Progenitor cell of endocrine pancreas (in vitro differentiated cells): ENCODE measurements around the gene ATP11C. TPM values are rescaled to one million over a fixed set of nuclear protein-coding genes. Genes with fewer than 3 reads are reported as not detected.

Experiments used
- DNase-seq: peaks from one replicate; pipeline ENCODE4 v3.0.0; 2021; ENCODE audit warnings: low spot score; ENCODE audit not compliant: unreplicated experiment
- H3K27ac Mint-ChIP-seq: 2 replicates; pipeline ENCODE4 v1.8.0; 2021; ENCODE audit warnings: mild to moderate bottlenecking, moderate library complexity, mixed read lengths
- H3K27me3 Mint-ChIP-seq: 2 replicates; pipeline ENCODE4 v1.8.0; 2021; ENCODE audit warnings: mixed read lengths
- H3K36me3 Mint-ChIP-seq: 2 replicates; pipeline ENCODE4 v1.8.0; 2022; ENCODE audit warnings: mixed read lengths; ENCODE audit not compliant: insufficient read depth
- H3K4me1 Mint-ChIP-seq: 2 replicates; pipeline ENCODE4 v1.8.0; 2021; ENCODE audit warnings: low read depth, mixed read lengths
- H3K4me3 Mint-ChIP-seq: 2 replicates; pipeline ENCODE4 v1.8.0; 2021; ENCODE audit warnings: low read depth, mild to moderate bottlenecking, moderate library complexity, mixed read lengths
- H3K9me3 Mint-ChIP-seq: 2 replicates; pipeline ENCODE4 v1.8.0; 2021; ENCODE audit warnings: low read depth, mixed read lengths
- total RNA-seq: library from RNA; stranded (reverse); gene quantifications from 2 replicates; pipeline ENCODE4 v1.2.1, GENCODE V29; 2021
- TF ChIP-seq, protein P1 (sequence below): fragments of 200-600 bp; sonication (generic); IDR thresholded peaks from one replicate; pipeline ENCODE4 v1.5.0; 2021; ENCODE audit warnings: antibody characterized with exemption, mild to moderate bottlenecking; ENCODE audit not compliant: unreplicated experiment

The ATP11C gene
- total RNA-seq, 1 donor from 2014 or later = 38.3 TPM

- H3K4me1 Mint-ChIP-seq = no peaks in the 10 kb centered on the region
- no peak overlapping the region for H3K27ac Mint-ChIP-seq
- H3K27me3 Mint-ChIP-seq = no peaks in the 10 kb centered on the region
- no peak for DNase-seq
- no peak overlapping the region for H3K4me3 Mint-ChIP-seq
- peaks cover 27% of the 10 kb centered on the region for H3K36me3 Mint-ChIP-seq
- H3K9me3 Mint-ChIP-seq = no peaks in the 10 kb centered on the region
- TF ChIP-seq, protein P1, sequence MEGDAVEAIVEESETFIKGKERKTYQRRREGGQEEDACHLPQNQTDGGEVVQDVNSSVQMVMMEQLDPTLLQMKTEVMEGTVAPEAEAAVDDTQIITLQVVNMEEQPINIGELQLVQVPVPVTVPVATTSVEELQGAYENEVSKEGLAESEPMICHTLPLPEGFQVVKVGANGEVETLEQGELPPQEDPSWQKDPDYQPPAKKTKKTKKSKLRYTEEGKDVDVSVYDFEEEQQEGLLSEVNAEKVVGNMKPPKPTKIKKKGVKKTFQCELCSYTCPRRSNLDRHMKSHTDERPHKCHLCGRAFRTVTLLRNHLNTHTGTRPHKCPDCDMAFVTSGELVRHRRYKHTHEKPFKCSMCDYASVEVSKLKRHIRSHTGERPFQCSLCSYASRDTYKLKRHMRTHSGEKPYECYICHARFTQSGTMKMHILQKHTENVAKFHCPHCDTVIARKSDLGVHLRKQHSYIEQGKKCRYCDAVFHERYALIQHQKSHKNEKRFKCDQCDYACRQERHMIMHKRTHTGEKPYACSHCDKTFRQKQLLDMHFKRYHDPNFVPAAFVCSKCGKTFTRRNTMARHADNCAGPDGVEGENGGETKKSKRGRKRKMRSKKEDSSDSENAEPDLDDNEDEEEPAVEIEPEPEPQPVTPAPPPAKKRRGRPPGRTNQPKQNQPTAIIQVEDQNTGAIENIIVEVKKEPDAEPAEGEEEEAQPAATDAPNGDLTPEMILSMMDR = no peak
Observed at GRCh38 chrX:139783030-139783429, 149.8 kb downstream of the ATP11C start.

DNA sequence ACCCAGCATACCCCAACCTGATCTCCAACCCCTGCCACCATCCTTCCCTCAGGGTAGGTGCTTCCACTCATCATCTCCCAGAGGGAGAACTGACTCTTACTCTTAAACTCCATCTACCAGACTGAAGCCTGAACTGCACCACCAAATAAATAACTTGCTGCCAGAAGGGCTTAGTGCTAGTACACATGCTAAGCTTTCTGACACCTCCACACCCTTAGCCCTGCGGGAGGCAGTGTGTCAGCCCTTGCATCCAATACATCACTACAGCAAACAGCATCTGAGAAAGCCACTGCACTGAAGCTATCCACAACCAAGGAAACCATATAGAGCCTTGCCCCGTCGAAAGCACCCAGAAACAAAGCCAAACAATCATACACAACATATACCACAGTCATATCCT is 156.3 kb downstream of the ATP11C start:
- peaks cover 14% of the 10 kb centered on the region for H3K9me3 Mint-ChIP-seq
- no peaks in the 10 kb centered on the region for H3K4me1 Mint-ChIP-seq
- no peak overlapping the region for H3K4me3 Mint-ChIP-seq
- DNase-seq = no peak
- TF ChIP-seq, protein P1 = no peak
- peaks cover 43% of the 10 kb centered on the region for H3K36me3 Mint-ChIP-seq
- no peaks in the 10 kb centered on the region for H3K27me3 Mint-ChIP-seq
- no peak overlapping the region for H3K27ac Mint-ChIP-seq

- no peak overlapping the region for H3K27ac Mint-ChIP-seq
- TF ChIP-seq, protein P1 = no peak
- no peaks in the 10 kb centered on the region for H3K27me3 Mint-ChIP-seq
- H3K36me3 Mint-ChIP-seq = peaks cover 36% of the 10 kb centered on the region
- H3K9me3 Mint-ChIP-seq = peaks cover 19% of the 10 kb centered on the region
- DNase-seq = no peak
- no peak overlapping the region for H3K4me3 Mint-ChIP-seq
- H3K4me1 Mint-ChIP-seq = no peaks in the 10 kb centered on the region
Observed at GRCh38 chrX:139770366-139770765, 162.5 kb downstream of the ATP11C start.

DNA sequence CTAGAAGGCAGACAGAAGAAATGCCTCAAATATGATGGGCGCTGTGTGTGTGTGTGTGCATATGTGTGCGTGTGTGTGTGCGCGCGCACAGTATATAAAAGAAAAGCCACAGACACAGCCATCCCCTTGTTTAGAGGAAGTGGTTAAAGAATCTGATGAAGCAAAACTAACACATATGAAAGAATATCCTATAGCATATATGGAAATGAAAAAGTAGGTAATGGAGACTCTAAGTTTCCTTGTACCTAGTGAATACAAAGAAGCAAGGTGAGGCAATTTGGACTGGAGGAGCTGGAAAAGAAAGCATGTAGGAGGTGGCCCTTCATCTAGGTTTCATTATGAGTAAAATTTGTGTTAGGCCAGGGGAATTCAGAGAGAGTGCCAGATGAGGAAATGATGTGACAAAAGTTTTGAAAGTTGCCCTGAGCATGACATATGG is 166.3 kb downstream of the ATP11C start:
- Mint-ChIP-seq H3K4me1 (no peaks in the 10 kb centered on the region), H3K27me3 (no peaks in the 10 kb centered on the region), H3K9me3 (peaks cover 5% of the 10 kb centered on the region), H3K36me3 (peaks cover 9% of the 10 kb centered on the region), H3K4me3 (no peak overlapping the region), H3K27ac (no peak overlapping the region)
- TF ChIP-seq, protein P1 = no peak
- no peak for DNase-seq

DNA sequence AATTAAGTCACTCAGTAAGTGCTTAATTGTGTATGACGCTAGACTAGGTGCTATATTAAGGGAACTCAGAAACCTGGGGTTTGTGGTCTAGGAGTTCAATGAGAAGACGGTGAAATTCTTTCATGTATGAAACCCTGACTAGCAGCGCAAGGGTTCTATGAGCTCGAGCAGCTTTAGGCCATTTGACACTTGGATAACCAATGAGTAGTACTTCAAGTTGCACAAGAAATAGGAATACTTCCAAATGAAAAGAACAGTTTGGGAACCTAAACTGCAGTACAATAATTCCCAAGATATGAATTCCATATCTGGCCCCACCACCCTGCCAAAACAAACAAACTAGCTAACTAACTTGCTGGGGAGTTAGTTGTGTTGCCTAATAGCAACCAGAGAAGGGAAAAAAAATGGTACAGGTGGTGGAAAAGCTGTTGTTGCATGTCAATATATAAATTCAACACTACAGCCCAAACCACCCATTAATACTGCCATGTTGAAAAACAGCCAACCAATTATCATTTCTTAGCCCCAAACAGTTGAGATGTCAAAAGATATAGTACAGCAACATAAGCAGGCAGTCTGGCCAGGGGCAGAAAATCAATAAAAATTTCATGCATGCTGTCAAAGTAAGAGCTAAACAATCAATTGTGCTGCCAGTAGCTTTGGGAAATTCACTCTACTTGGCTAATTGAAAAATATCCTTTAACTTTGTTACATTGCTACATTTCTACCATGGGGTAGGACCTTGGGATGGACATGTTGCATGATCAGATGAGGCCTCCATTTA is 170.3 kb downstream of the ATP11C start:
- no peak overlapping the region for H3K4me3 Mint-ChIP-seq
- H3K27ac Mint-ChIP-seq = no peak overlapping the region
- no peak for DNase-seq
- H3K27me3 Mint-ChIP-seq = no peaks in the 10 kb centered on the region
- no peaks in the 10 kb centered on the region for H3K4me1 Mint-ChIP-seq
- peaks cover 2% of the 10 kb centered on the region for H3K36me3 Mint-ChIP-seq
- no peaks in the 10 kb centered on the region for H3K9me3 Mint-ChIP-seq
- TF ChIP-seq, protein P1 = no peak
